ENCODE results near the gene ZNRD2.

GRCh38 chr11:65538232-65538914, 31.9 kb upstream of the ZNRD2 start:
- TF ChIP-seq ELF4 (CRISPR knock-in tag; IDR thresholded peaks at IDR 0.05; ENCODE audit: low read depth), result no peak
- no peak for TF ChIP-seq USF1 (CRISPR knock-in tag; IDR thresholded peaks at IDR 0.05)
- no peak for TF ChIP-seq CREB1 (CRISPR knock-in tag; IDR thresholded peaks at IDR 0.05)
- no peak for TF ChIP-seq CTCF (IDR thresholded peaks at IDR 0.05)
- TF ChIP-seq CBFB (CRISPR knock-in tag; IDR thresholded peaks at IDR 0.05; ENCODE audit: low read depth), result no peak
- TF ChIP-seq NR3C1 (CRISPR knock-in tag; conservative IDR thresholded peaks at IDR 0.05; ENCODE audit: low read depth), result no peak
- no peak for TF ChIP-seq ATF3 (CRISPR knock-in tag; conservative IDR thresholded peaks at IDR 0.05)
- no peak for TF ChIP-seq E2F4 (CRISPR knock-in tag; IDR thresholded peaks at IDR 0.05; ENCODE audit: borderline replicate concordance, low read depth)
- no peak for TF ChIP-seq ZNF281 (CRISPR knock-in tag; IDR thresholded peaks at IDR 0.05)
- no peak for TF ChIP-seq JUN (CRISPR knock-in tag; IDR thresholded peaks at IDR 0.05)
- no peak for TF ChIP-seq ZNF423 (CRISPR knock-in tag; IDR thresholded peaks at IDR 0.05)
